Measurements from ENCODE around the gene NSD1.

The NSD1 gene, protein sequence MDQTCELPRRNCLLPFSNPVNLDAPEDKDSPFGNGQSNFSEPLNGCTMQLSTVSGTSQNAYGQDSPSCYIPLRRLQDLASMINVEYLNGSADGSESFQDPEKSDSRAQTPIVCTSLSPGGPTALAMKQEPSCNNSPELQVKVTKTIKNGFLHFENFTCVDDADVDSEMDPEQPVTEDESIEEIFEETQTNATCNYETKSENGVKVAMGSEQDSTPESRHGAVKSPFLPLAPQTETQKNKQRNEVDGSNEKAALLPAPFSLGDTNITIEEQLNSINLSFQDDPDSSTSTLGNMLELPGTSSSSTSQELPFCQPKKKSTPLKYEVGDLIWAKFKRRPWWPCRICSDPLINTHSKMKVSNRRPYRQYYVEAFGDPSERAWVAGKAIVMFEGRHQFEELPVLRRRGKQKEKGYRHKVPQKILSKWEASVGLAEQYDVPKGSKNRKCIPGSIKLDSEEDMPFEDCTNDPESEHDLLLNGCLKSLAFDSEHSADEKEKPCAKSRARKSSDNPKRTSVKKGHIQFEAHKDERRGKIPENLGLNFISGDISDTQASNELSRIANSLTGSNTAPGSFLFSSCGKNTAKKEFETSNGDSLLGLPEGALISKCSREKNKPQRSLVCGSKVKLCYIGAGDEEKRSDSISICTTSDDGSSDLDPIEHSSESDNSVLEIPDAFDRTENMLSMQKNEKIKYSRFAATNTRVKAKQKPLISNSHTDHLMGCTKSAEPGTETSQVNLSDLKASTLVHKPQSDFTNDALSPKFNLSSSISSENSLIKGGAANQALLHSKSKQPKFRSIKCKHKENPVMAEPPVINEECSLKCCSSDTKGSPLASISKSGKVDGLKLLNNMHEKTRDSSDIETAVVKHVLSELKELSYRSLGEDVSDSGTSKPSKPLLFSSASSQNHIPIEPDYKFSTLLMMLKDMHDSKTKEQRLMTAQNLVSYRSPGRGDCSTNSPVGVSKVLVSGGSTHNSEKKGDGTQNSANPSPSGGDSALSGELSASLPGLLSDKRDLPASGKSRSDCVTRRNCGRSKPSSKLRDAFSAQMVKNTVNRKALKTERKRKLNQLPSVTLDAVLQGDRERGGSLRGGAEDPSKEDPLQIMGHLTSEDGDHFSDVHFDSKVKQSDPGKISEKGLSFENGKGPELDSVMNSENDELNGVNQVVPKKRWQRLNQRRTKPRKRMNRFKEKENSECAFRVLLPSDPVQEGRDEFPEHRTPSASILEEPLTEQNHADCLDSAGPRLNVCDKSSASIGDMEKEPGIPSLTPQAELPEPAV (N-terminal part only)

DNA sequence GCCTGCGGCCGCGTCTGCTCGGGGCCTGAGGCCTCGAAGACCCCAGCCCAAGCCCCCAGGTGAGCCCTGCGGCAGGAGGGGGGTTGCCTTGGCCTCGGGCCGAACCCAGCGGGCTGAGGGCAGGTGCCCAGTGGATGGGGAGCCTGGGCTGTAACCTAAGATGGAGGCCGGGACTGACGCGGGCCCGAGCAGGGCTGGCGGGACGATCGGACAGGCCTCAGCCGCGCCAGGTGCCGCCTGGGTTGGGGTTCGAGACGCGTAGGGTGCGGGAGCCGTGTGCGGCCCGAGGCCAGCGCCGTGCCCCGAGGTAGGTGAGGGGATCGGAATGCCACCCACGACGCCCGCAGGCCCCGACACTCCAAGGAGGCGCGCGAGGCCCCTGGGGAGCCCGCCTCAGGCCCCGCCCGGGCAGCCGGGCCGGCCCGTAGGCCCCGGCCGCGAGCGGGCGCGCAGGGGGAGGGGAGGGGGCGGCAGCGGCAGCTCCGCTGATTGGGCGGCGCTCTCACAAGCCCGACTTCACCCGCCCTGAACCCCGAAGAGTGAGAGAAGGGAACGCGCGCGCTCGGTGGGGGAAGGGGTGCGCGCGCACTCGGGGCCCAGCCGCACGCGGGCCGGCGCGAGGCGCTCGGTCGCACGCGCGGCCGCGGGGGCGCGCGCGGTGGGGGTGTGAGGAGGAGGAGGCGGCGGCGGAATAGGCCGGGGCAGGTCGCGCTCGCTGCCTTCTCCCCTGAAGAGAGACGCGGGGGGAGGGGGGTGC, at the start of gene NSD1:
NSD1 (plus strand) TSS at position 678 of the 757 bp plus-strand sequence. CDS start 1,331 bp downstream, outside the sequence.
- DNase-seq = no peak

DNA sequence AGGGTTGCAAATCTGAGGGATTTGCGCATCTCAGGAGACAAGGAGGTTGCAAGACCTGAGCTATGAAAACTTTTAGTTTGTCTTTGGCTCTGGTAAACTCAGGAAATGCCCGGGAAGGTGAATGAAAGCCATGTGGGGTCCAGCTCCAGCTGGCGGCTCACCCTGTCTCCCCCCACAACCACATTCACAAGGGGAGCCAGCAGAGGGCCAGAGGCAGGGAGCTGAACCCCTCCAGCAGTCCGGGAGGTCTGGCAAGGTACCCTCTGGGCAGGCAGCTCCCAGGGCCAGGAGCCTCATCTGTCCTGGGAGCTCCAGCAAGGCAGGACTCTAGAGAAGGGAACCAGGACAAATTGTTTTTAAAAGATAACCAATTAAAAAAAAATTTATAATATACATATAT, 49.4 kb upstream of the NSD1 start:
- no peak for DNase-seq

DNA sequence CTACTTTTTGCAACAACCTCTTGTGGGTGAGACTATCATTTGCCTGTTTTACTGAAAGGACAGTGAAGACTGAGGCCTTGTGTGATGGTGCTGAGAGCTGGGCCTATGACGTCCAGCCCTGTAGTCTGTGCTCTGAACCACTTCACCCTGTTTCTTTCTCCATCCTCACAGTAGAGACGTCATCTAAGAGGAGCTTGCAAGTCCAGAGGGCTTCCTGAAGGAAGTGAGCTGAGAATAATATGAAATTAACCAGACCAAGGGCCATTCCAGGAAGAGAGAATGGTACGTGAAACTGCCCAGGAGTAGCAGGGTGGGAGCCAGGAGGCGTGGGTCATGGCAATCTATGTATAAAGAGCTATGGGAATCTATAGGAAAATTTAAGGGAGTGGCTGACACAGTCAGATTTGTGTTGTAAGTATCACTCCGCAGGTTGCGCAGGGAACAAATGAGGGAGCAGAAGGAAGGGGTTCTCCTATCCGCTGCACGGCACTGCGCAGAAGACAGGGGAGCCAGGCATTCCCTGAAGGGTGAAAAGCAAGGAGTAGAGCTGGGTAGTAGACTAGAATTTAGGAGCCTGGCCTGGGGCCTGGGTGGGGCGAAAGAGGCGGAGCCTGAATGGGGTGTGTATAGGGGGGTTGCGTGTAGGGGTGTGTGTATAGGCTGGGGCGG, 47.5 kb upstream of the NSD1 start:
- DNase-seq = no peak

DNA sequence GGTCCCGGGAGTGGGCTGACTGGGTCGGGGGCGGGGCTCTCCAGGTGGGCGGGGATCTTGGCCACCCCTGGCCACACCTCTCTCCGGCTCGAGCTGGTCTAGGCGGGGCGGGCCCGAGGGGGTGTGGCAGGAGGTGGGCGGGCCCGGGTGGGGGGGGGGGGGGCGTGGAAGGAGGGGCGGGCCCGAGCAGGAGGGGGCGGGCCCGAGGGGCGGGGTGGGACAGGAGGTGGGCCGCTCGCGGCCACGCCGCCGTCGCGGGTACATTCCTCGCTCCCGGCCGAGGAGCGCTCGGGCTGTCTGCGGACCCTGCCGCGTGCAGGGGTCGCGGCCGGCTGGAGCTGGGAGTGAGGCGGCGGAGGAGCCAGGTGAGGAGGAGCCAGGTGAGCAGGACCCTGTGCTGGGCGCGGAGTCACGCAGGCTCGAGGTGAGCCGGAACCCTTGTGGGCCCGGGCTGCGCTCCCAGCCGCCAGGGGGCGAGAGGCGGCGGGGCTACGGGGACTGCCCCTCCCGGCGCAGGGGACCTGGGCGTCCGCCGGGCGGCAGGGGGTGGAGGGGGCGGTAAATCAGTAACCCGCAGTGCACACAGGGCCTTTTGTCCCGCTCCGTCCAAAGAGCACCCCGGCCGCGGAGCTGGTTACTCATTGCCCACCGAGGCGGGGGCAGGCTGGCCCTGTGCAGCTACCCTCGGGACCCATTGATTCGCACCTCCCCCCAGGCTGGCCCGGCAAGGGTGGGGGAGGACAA, 46.7 kb upstream of the NSD1 start, which contains the start of gene FGFR4:
FGFR4 (plus strand) TSS at position 262 of the 744 bp plus-strand sequence. CDS start 2,688 bp downstream, outside the sequence.
- peak; percentile 50 for DNase-seq

DNA sequence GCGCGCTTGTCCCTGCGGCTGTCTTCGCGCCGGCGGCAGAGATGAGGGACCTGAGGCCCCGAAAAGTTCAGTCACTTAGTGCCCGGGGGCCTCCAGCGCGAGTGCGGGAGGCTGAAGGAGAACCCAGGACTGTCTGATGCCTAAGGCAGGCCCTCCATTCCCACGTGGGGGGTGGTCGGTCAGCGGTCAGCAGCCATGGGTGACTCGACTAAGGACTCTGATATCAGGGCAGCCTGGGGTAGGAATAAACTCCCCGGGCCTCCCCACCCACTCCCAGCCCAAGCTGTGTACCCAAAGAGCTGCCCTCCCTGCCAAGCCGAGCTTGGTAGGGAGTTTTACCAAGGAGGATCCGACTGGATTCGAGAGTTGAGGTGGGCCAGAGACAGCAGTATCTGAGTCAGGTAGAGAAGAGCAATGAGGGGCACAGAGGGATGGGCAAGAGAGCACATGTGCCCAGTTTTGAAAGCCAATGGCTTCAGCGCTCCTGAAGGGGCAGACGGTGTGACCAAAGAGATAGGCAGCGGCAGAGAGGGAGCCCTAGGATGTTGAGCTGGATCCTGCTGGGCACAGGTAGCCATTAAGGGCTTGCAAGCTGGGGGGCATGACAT, 46.1 kb upstream of the NSD1 start:
- DNase-seq = no peak

DNA sequence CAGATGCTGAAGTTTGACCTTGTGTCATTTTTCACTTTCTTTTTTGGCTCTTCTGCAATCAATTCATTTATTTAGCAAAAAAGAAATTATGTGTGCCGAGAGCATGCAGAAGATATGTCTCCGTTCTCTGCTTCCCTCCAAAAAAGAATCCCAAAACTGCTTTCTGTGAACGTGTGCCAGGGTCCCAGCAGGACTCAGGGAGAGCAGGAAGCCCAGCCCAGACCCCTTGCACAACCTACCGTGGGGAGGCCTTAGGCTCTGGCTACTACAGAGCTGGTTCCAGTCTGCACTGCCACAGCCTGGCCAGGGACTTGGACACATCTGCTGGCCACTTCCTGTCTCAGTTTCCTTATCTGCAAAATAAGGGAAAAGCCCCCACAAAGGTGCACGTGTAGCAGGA, 44.4 kb upstream of the NSD1 start:
- no peak for DNase-seq

DNA sequence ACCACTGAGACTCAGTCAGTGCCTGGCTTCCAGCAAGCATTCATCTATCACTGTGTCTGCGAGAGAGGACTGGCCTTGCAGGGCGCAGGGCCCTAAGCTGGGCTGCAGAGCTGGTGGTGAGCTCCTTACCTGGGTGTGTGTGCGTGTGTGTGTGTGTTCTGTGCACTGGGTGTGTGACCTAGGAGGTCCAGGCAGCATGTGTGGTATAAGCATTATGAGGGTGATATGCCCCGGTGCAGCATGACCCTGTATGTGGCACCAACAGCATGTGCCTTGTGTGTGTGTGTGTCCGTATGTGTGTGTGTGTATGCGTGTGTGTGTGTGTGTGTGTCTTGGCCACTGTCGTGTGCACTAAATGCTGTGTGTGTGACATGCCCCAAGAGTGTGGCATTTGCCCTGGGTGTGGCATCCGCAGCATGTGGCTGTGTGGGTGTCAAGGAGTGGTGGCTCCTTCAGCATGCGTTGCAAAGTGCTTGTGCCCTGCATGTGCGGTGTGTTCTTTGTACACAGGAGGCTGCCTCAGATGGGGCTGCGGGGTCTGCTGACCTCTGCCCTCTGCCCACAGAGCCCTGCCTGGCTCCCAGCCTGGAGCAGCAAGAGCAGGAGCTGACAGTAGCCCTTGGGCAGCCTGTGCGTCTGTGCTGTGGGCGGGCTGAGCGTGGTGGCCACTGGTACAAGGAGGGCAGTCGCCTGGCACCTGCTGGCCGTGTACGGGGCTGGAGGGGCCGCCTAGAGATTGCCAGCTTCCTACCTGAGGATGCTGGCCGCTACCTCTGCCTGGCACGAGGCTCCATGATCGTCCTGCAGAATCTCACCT, 43.5 kb upstream of the NSD1 start:
- DNase-seq = no peak

DNA sequence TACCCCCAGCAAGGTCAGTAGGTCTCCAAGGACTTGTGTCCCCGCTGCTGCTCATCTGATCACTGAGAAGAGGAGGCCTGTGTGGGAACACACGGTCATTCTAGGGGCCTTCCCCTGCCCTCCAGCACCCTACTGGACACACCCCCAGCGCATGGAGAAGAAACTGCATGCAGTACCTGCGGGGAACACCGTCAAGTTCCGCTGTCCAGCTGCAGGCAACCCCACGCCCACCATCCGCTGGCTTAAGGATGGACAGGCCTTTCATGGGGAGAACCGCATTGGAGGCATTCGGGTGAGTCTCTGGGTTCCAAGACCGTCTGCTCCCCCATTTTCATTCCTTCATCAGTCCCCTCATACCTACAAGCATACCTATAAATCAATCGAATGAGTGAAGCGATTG, 42.8 kb upstream of the NSD1 start:
- no peak for DNase-seq

DNA sequence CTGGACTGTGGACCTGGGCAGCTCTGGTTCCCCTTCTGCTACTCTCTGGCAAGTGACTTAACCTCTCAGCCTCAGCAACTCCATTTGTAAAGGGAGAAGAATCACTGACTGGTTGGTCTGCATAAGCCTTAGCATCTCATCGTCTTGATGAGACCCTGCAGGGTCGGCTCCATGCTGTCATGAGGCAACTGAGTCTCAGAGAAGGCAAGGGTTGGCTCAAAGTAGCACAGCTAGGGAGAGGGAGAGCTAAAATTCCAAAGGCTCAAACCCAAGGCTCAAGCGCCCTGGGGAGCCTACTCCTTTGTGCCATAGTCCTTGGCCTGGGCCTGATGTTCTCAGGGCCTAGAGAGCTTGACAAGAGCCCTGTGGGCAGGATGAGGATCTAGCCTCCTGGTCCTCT, 42.3 kb upstream of the NSD1 start:
- no peak for DNase-seq

DNA sequence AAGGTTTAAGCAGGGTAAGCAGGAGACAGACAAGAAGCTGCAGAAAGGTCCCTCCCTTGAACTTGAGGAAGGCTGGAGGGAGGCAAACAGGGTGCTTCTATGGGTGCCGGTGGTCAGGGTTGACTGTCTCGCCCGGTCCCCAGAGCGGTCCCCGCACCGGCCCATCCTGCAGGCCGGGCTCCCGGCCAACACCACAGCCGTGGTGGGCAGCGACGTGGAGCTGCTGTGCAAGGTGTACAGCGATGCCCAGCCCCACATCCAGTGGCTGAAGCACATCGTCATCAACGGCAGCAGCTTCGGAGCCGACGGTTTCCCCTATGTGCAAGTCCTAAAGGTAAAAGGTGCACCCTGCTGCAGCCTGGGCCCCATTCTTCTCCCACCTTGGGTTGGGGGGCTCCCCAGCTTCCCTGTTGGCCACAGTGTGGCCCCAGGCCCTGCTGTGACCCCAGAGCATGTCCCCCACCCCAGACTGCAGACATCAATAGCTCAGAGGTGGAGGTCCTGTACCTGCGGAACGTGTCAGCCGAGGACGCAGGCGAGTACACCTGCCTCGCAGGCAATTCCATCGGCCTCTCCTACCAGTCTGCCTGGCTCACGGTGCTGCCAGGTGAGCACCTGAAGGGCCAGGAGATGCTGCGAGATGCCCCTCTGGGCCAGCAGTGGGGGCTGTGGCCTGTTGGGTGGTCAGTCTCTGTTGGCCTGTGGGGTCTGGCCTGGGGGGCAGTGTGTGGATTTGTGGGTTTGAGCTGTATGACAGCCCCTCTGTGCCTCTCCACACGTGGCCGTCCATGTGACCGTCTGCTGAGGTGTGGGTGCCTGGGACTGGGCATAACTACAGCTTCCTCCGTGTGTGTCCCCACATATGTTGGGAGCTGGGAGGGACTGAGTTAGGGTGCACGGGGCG, 41.1 kb upstream of the NSD1 start:
- DNase-seq = no peak

DNA sequence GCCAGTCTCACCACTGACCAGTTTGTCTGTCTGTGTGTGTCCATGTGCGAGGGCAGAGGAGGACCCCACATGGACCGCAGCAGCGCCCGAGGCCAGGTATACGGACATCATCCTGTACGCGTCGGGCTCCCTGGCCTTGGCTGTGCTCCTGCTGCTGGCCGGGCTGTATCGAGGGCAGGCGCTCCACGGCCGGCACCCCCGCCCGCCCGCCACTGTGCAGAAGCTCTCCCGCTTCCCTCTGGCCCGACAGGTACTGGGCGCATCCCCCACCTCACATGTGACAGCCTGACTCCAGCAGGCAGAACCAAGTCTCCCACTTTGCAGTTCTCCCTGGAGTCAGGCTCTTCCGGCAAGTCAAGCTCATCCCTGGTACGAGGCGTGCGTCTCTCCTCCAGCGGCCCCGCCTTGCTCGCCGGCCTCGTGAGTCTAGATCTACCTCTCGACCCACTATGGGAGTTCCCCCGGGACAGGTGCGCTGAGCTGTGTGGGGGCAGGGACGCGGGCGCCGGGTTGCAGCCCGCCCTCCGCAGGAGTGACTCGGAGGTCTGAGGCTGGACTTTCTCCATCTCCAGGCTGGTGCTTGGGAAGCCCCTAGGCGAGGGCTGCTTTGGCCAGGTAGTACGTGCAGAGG, 40.4 kb upstream of the NSD1 start:
- DNase-seq = no peak

DNA sequence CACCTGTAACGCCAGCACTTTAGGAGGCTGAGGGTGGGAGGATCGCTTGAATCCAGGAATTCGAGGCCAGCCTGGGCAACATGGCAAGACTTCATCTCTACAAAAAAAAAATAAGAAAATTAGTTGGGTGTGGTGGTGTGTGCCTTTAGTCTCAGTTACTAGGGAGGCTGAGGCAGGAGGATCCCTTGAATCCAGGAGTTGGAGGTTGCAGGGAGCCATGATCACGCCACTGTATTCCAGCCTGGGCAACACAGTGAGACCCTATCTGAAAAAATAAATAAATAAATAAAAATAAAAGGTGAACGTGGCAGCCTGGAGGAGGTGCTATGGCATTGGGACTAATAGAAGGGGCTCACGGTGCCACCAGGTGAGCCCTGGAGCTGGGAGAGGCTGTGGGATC, 39.8 kb upstream of the NSD1 start:
- no peak for DNase-seq

DNA sequence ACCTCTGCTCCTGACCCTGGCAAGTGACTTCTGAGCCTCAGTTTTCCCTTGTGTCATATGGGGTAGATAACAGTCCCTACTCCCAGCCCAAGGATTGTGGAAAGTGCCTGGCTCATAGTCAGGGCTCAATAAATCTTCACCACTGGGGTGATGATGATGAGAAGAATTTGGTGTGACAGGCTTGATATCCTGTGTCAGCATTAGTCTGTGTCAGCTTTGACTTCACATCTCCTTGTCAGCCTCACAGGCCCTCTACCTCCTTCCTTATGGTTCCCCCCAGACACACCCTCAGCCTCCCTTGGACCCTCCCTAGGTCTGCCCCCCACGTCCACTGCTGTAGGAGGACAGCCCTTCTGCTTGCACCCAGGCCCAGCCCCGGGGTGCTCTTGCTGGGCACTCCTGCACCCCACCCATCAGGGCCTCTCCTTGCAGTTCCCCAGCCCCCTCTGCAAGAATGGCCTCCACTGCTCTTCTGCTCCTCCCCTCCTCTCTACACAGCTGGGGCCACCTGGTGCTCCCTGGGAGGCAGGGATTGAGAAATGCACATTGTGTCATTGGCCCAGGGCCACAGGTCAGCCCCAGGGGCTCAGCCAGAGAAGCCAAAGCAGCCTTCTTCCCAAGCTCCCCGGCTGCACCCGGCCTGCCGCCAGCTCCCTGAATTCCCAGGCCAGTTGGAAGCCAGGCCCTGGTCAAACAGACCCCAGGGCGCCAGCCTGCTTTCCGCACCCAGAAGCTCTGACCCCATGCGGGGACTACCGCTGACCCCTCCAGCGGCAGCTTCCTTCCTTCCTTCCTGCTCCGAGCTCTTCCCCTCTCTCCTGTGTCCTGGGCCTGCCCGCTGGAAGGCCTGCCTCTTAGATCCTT, 39.1 kb upstream of the NSD1 start:
- no peak for DNase-seq

DNA sequence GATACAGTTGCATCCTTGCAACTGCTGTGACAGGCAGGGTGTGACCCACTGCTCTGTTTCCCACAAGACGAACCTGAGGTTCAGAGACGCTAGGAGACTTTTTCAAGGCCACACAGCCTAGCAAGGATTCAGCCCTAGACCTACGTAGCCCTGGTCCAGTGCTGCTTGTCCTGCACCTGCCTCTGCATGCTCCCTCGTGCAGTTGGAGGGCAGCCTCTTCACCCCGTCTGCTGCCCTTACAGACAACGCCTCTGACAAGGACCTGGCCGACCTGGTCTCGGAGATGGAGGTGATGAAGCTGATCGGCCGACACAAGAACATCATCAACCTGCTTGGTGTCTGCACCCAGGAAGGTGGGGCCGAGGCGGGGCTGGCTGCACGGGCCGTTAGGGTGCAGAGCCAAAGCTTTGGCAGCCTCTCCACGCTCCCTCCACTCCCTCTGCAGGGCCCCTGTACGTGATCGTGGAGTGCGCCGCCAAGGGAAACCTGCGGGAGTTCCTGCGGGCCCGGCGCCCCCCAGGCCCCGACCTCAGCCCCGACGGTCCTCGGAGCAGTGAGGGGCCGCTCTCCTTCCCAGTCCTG, 38.4 kb upstream of the NSD1 start:
- DNase-seq = no peak

DNA sequence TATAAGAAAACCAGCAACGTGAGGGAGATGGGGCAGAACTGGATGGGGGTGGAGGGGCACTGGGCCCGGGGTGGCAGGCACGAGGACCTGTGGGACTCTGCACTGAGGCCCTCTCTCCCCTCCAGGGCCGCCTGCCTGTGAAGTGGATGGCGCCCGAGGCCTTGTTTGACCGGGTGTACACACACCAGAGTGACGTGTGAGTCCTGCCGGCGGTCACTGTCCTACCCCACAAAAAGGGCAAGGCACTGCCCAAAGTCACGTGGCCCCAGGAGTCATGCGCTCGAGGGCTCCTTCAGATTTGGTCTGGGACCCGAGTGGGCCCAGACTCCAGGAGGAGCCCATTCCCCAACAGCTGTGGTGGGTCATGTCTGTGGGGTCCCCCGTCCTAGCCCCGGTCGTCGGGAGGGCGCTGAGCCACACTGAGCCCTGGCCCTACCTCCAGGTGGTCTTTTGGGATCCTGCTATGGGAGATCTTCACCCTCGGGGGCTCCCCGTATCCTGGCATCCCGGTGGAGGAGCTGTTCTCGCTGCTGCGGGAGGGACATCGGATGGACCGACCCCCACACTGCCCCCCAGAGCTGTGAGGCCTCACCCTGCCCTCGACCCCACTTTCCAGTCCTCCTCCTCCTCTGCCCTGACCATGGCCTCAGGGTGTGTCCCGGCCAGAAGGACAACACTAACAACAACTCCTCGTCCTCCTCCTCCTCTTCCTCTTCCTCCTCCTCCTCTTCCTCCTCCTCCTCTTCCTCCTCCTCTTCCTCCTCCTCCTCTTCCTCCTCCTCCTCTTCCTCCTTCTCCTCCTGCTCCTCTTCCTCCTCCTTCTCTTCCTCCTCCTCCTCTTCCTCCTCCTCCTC, 37.2 kb upstream of the NSD1 start:
- no peak for DNase-seq

Data from NCI-H446 treated with DMSO at 0.1 percent for 48 hours (cell line).